MM.1S (cell line): ENCODE data around the gene TOMM6.

Experiments used
- DNase-seq: peaks from one replicate; pipeline ENCODE4 v3.0.0-alpha.2; 2015
- H2AFZ ChIP-seq: fragments of 300-600 bp; sonication (generic); 2 replicates; pipeline ENCODE4 v1.6.0; 2016; ENCODE audit warnings: antibody characterized with exemption, low read length
- H3F3A ChIP-seq: fragments of 300-600 bp; sonication (generic); 2 replicates; pipeline ENCODE4 v1.6.1; 2016; ENCODE audit warnings: mild to moderate bottlenecking, antibody characterized with exemption, low read length, moderate library complexity, mixed read lengths; ENCODE audit not compliant: insufficient read depth
- H3K27ac ChIP-seq: fragments of 300-600 bp; sonication (generic); 2 replicates; pipeline ENCODE4 v1.5.1; 2016; ENCODE audit warnings: mild to moderate bottlenecking, low read length
- H3K27me3 ChIP-seq: fragments of 300-600 bp; sonication (generic); replicated peaks from 2 replicates; pipeline ENCODE4 v1.6.0; 2016; ENCODE audit warnings: low read length; ENCODE audit not compliant: insufficient read depth
- H3K36me3 ChIP-seq: fragments of 300-600 bp; sonication (generic); replicated peaks from 2 replicates; pipeline ENCODE4 v1.6.1; 2016; ENCODE audit warnings: mild to moderate bottlenecking, low read length, mixed read lengths; ENCODE audit not compliant: insufficient read depth
- H3K4me1 ChIP-seq: fragments of 300-600 bp; sonication (generic); 2 replicates; pipeline ENCODE4 v1.6.1; 2016; ENCODE audit warnings: low read length, mixed read lengths
- H3K4me2 ChIP-seq: fragments of 300-600 bp; sonication (generic); 2 replicates; pipeline ENCODE4 v1.6.0; 2016; ENCODE audit warnings: low read depth, low read length
- H3K4me3 ChIP-seq: fragments of 300-600 bp; sonication (generic); 2 replicates; pipeline ENCODE4 v1.5.1; 2016; ENCODE audit warnings: low read length, mixed read lengths
- H3K79me2 ChIP-seq: fragments of 300-600 bp; sonication (generic); 2 replicates; pipeline ENCODE4 v1.6.1; 2016; ENCODE audit warnings: mixed run types, low read length, mixed read lengths
- H3K9ac ChIP-seq: fragments of 300-600 bp; sonication (generic); 2 replicates; pipeline ENCODE4 v1.6.1; 2016; ENCODE audit warnings: low read length, mixed read lengths
- H3K9me2 ChIP-seq: fragments of 300-600 bp; sonication (generic); replicated peaks from 2 replicates; pipeline ENCODE4 v1.6.1; 2016; ENCODE audit warnings: mild to moderate bottlenecking, low read length, mixed read lengths; ENCODE audit not compliant: insufficient read depth
- H3K9me3 ChIP-seq: fragments of 300-600 bp; sonication (generic); replicated peaks from 2 replicates; pipeline ENCODE4 v1.6.1; 2016; ENCODE audit warnings: mild to moderate bottlenecking, low read length, mixed read lengths; ENCODE audit not compliant: insufficient read depth
- H4K20me1 ChIP-seq: fragments of 300-600 bp; sonication (generic); 2 replicates; pipeline ENCODE4 v1.6.1; 2016; ENCODE audit warnings: mild to moderate bottlenecking, low read length, moderate library complexity, mixed read lengths; ENCODE audit not compliant: insufficient read depth
- EZH2 ChIP-seq: fragments of 300-600 bp; sonication (generic); optimal IDR thresholded peaks from 2 replicates; pipeline ENCODE3; 2017; ENCODE audit warnings: low read depth, mild to moderate bottlenecking, antibody characterized with exemption, low read length, mixed read lengths
- EZH2phosphoT487 ChIP-seq: fragments of 300-600 bp; sonication (generic); IDR thresholded peaks from 2 replicates; pipeline ENCODE4 v1.6.1; 2018; ENCODE audit warnings: antibody characterized with exemption, low read length
- TF ChIP-seq, protein P1 (sequence below): fragments of 300-600 bp; sonication (generic); IDR thresholded peaks from 2 replicates; pipeline ENCODE4 v1.5.1; 2016; ENCODE audit warnings: antibody characterized with exemption, low read length, mixed read lengths

The TOMM6 gene

DNA sequence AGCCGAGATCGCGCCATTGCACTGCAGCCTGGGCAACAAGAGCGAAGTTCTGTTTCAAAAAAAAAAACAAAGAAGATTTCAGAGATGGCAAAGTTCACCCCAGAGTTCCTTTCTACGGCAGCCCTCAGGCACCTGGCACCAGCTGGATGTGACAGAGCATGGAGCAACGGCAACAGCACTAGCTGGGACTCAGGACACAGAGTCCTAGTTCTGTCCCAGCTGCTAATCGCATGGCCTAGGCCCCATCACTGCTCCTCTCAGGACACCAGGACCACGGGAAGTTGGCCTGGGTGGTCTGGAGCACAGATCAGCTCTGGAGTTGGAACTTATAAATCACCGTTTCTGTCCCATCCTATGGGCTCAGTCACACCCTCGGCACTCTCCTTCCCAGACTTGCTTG lies 41.4 kb upstream of the TOMM6 start:
- no peaks in the 10 kb centered on the region for H3K79me2 ChIP-seq
- no peaks in the 10 kb centered on the region for H4K20me1 ChIP-seq
- no peaks in the 10 kb centered on the region for H3F3A ChIP-seq
- no peaks in the 10 kb centered on the region for H3K9me3 ChIP-seq
- no peak overlapping the region for H3K4me2 ChIP-seq
- no peak for TF ChIP-seq EZH2
- no peak for TF ChIP-seq EZH2phosphoT487
- TF ChIP-seq, protein P1, sequence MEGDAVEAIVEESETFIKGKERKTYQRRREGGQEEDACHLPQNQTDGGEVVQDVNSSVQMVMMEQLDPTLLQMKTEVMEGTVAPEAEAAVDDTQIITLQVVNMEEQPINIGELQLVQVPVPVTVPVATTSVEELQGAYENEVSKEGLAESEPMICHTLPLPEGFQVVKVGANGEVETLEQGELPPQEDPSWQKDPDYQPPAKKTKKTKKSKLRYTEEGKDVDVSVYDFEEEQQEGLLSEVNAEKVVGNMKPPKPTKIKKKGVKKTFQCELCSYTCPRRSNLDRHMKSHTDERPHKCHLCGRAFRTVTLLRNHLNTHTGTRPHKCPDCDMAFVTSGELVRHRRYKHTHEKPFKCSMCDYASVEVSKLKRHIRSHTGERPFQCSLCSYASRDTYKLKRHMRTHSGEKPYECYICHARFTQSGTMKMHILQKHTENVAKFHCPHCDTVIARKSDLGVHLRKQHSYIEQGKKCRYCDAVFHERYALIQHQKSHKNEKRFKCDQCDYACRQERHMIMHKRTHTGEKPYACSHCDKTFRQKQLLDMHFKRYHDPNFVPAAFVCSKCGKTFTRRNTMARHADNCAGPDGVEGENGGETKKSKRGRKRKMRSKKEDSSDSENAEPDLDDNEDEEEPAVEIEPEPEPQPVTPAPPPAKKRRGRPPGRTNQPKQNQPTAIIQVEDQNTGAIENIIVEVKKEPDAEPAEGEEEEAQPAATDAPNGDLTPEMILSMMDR, result no peak
- H3K27ac ChIP-seq, result no peak overlapping the region
- H3K9ac ChIP-seq, result no peak overlapping the region
- no peak overlapping the region for H3K4me3 ChIP-seq
- H3K27me3 ChIP-seq, result no peaks in the 10 kb centered on the region
- no peaks in the 10 kb centered on the region for H3K4me1 ChIP-seq
- DNase-seq, result no peak
- H3K9me2 ChIP-seq, result no peaks in the 10 kb centered on the region
- no peak overlapping the region for H2AFZ ChIP-seq
- no peaks in the 10 kb centered on the region for H3K36me3 ChIP-seq

DNA sequence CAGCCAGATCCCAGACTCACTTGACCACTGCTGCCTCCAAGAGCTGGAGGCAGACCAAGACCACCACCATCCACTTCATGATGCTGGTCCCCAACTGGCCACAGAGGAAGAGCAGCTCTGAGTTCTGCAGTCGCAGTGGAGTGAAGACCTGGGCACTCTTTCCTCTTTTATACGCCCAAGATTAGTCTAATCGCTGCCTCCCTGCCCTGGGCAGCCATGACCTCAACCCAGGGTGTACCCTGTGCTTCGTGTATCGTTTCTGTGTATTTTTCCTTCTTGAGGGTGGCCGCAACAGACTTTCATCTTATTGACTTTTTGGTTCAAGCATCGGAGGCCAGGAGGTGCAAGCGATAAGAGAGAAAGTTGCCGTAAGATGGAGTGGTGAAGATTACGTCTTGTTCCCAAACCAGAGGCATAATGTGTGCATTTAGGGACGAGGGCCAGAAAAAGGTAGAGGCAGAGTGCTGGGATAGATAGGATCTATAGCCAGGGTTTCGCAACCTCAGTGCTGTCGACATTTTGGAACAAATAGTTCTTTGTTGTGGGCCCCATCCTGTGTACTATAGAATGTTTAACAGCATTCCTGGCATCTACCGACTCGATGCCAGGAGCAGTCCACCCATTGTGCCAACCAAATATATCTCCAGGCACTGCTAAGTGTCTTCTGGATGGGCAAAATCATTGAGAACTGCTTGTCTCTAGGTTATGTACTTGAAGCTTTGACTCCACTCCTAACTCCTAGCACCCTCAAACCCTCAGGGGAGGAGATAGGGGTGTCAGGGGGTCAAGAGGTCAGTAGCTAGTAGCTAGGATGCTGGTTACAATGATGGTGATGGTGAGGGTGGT lies 40.0 kb upstream of the TOMM6 start, which contains the start of gene PGC:
Gene PGC, minus strand, starts transcription at position 142 of the 846 bp plus-strand sequence. Its CDS starts 63 bp downstream, at position 79.
- DNase-seq, result no peak
- Histone ChIP-seq H3K9me2 (no peaks in the 10 kb centered on the region), H3K9ac (no peak within 1 kb of the TSS), H3K27me3 (no peaks in the 10 kb centered on the region), H3F3A (no peaks in the 10 kb centered on the region), H3K4me1 (no peaks in the 10 kb centered on the region), H3K79me2 (no peaks in the 10 kb centered on the region), H3K9me3 (no peaks in the 10 kb centered on the region), H2AFZ (no peak within 1 kb of the TSS), H3K27ac (no peak within 1 kb of the TSS), H3K36me3 (no peaks in the 10 kb centered on the region), H3K4me2 (no peak within 1 kb of the TSS), H3K4me3 (no peak within 1 kb of the TSS), H4K20me1 (no peaks in the 10 kb centered on the region)
- TF ChIP-seq EZH2phosphoT487, result no peak
- TF ChIP-seq, protein P1, result no peak
- no peak for TF ChIP-seq EZH2

DNA sequence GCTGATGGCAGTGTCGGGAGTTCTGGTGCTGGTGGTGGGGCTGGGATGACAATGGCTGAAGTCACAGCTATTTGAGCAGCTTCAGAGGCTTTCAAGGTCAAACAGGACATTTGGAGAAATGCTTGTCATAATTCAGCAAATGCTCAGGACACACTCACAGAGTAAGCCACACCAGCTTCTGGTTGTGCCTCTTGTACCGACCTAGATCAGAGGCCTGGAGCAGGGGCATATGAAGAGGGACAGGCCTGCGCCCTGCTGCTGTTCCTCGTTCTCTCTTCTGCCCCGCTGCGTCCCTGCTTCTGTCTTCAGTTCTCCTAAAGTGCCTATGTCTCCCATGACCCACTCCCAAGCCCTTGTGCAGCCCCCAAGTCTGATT lies 39.4 kb upstream of the TOMM6 start:
- no peak for DNase-seq
- Histone ChIP-seq H3K27ac (no peak overlapping the region), H3K9me3 (no peaks in the 10 kb centered on the region), H3K79me2 (no peaks in the 10 kb centered on the region), H4K20me1 (no peaks in the 10 kb centered on the region), H3K4me3 (no peak overlapping the region), H3F3A (no peaks in the 10 kb centered on the region), H3K9ac (no peak overlapping the region), H3K27me3 (no peaks in the 10 kb centered on the region), H2AFZ (no peak overlapping the region), H3K9me2 (no peaks in the 10 kb centered on the region), H3K4me2 (no peak overlapping the region), H3K36me3 (no peaks in the 10 kb centered on the region), H3K4me1 (no peaks in the 10 kb centered on the region)
- TF ChIP-seq, protein P1, result no peak
- TF ChIP-seq EZH2phosphoT487 (no peak), EZH2 (no peak)
